GM18511 (cell line): Measurements from ENCODE around the gene PRELP.
"Not testable (repeated sequence)": the region's sequence is repeated elsewhere in the genome, so short reads cannot be mapped to it uniquely, and the experiment has no call there.

ENCODE experiments used
- ATAC-seq: cut with Tn5 transposase; IDR thresholded peaks from one replicate; pipeline ENCODE4 v1.9.1; 2021; ENCODE audit warnings: mild to moderate bottlenecking, moderate library complexity; ENCODE audit not compliant: unreplicated experiment

The PRELP gene

GRCh38 chr1:203504400-203505250 lies 29.0 kb downstream of the PRELP start:
- no peak for ATAC-seq

- no peak for ATAC-seq
These were observed 30.1 kb downstream of the PRELP start for GRCh38 chr1:203505526-203506204.

- ATAC-seq = no peak
These were observed 31.4 kb downstream of the PRELP start for GRCh38 chr1:203506858-203507626.

GRCh38 chr1:203507759-203508158 lies 32.2 kb downstream of the PRELP start:
- no peak for ATAC-seq

DNA sequence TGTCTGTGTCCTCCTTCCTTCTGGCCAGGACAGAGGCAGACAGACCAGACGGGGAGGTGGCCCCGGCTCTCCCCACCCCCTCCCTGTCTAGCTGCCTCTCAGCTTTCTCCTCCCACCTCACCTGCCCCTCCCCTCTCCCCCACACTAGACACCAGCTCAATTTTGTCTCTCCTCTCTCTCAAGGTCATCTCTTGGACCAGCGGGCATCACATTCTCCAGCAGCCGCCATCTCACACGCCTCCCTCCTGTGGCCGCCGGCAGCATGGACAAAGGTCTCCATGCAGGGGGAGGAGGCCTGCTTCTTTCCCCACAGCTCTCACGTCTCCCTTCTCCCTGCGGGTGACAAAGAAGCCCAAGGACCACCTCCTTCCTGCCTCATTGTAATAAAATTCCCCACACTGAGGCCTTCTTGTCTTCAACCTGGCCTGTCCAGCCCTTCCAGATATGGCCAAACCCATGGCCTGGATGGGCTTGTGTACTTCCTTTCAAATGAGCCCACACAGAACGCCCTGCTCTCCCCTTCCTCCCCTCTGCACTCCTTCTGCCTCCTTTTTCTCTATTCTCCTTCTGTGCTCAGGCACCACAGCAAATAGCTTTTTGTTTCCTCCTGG lies 33.0 kb downstream of the PRELP start:
- no peak for ATAC-seq

GRCh38 chr1:203509135-203509534 lies 33.5 kb downstream of the PRELP start:
- ATAC-seq = no peak

DNA sequence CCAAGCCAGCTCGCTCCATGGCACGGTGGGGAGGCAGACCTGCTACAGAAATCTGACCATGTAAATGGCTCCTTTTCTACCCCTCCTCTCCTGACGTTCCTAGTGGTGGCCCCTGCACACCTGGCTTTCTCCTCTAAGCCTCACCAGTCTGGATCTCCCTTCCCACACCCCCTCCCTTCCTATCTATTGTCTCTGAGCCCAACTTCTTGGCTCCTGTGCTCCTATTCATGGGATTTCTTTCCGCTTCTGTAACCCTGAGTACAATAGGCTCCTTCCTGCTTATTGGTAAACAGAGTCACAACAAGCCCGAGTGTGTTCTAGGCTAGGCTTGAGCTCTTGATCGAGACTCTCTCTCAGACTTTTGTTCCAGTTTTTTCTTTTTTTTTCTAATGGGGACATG lies 35.9 kb downstream of the PRELP start:
- no peak for ATAC-seq

- no peak for ATAC-seq
These were observed 36.3 kb downstream of the PRELP start for GRCh38 chr1:203511930-203512329.

DNA sequence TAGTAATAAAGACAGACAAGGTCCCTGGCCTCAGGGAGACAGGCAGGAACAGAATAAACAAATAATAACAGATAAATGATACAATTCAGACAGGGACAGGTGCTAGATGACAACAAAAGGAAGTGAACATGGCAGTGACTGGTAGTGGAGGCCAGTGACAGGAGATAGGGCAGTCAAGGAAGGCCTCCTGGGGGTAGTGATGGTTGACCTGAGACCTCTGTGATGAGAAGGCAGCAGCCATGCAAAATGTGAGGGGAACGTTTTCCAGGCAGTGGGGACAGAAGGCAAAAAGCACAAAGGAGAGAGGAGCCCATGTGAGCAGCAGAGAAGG lies 36.9 kb downstream of the PRELP start:
- ATAC-seq = no peak

DNA sequence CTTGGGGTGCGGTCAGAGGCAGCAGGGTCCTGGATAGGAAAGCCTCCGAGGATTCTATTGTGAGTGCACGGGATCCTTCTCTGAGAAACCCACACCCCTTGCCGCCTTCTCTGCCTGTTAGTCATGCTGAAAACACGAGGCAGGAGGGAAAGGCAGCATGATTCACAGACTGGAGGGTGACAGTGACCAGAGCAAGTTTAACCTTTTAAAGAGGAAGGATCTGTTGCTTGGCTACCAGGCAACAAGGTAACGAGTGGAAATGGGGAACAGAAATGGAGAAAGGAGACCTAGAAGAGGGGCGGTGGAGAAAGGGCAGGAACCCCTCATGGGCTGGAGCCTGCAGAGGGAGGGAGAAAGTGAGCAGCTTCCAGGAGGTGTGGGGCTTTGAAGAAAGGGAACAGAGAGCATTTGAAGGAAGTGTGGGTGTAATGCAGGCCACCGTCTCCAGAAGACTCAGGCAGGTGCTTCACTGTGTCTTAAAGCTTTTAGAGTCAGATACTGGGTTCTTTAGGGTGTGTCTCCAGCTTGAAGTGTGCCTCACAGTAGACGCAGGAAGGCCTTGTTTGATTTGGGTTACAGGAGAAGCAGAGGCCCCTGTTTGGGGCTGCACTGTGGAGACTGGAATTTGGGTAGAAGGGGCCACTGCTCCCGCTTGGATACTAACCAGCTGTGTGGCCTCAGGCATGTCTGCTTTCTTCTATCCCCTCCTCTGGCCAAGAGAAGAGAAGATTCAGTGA lies 37.4 kb downstream of the PRELP start:
- ATAC-seq = no peak

DNA sequence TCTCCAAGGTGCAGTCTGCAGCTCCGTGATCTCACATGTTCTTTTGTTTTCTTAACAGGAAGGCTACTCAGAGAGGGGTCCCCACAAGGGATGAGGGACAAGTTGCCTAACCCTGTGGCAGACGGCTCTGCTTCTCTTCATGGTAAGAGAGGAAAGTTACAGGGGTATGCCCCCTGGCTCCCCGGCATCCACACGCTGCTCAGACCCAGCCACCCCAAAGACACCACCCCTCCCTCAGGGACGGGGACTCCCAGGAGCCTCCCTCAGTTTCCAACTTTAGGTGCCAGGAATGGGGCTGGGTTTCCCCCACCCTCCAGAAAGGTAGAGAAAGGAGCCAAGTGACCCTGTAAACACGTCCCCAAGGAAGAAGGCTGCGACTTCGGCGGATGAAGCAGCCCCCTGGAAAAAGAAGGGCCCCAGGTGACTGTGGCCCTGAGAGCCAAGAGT lies 38.0 kb downstream of the PRELP start:
- no peak for ATAC-seq

DNA sequence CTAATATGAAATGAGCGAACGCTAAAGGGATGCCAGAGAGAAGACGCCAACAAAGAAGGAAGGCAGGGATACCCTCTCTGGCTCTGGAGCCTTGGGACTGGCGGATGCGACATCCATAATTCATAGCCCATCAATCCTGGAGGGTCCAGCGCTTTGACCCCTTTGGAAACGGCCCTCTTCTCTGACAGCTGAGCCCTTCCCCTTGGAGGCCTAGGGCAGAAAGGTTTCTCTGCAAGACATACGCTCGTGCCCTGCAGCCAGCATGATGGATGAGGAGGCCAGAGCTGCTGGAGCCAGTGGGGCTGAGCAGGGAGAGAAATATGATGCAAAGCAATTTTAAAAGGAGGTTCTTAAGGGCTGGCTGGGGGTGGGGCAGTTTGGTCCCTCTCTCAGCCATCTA lies 40.6 kb downstream of the PRELP start:
- no peak for ATAC-seq

- no peak for ATAC-seq
These were observed 41.3 kb downstream of the PRELP start for GRCh38 chr1:203516906-203517305.

- ATAC-seq = no peak
These were observed 42.0 kb downstream of the PRELP start for GRCh38 chr1:203517426-203518110.

DNA sequence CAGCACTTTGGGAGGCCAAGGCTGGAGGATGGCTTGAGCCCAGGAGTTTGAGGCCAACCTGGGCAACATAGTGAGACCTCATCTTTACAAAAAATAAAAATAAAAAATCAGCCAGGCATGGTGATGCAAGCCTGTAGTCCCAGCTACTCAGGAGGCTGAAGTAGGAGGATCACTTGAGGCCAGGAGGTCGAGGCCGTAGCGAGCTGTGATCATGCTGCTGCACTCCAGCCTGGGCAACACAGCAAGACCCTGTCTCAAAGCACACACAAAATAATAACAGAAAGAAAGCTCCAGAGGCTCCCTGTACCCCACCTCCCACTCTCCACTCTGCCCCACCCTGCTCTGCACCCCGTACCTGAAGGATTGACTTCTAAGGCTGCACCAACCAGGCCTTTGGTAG lies 42.5 kb downstream of the PRELP start:
- not testable (repeated sequence) for ATAC-seq

- no peak for ATAC-seq
These were observed 42.9 kb downstream of the PRELP start for GRCh38 chr1:203518541-203518940.

DNA sequence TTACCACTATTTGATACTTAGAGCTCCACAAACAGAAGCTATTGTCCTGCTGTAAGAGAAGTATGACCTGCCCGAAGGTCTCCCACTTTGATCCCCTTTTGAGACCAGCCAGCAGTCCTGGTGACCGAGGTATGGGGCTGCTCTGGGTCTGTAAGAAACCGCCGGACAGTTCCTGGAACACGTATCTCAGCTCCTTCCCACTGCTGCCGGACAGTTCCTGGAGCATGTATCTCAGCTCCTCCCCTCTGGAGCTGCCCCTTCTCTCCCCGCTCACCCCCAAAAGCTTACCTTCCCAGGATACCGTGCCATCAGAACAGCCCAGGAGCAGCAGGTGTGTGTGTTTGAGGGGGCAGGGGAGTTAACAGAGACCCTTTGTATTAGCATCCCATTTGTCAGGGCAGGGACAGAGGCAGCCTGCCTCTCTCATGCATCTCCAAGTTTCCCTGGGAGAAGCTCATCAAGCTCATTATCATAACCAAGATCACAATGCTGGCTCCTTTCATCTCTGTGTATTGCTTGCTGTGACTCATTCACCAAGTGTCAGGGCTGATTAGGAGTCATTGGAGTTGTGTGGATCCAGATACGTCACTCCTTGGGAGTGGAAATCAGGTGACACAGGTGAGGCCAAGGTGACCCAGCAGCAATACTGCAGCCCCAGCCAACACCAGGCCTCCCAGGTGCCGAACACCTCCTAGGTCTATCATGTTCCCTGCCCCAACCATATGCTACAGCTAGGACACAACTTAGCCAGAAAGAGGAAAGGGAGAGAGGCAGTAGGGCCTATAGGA lies 43.6 kb downstream of the PRELP start:
- ATAC-seq = no peak

GRCh38 chr1:203519896-203520295 lies 44.3 kb downstream of the PRELP start:
- no peak for ATAC-seq

DNA sequence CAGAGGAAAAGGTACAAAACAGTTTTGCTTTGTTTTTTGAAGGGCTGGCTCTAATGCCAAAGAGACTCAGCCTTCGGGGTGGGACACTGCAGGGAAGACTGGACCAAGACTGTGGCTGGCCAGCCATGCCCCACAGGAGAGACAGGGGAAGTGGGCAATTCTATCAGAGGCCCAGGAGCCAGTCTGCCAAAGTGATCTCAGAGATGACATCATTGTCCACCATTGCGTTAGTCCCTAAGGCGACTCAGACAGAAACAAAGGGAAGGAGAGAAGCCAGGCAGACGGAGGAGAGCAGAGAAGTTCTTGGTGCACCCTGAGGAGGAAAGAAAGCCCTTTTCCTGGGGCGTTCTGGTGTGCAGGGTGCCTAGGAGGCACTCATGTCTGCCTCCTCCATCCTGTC lies 44.7 kb downstream of the PRELP start:
- no peak for ATAC-seq
